ENCODE results near the gene MSLN.
"Not testable (repeated sequence)": the region's sequence is repeated elsewhere in the genome, so short reads cannot be mapped to it uniquely, and the experiment has no call there.

Gene MSLN

GRCh38 chr16:735982-736453 is 24.5 kb upstream of the MSLN start:
- DNase-seq: no peak

GRCh38 chr16:736936-737481 is 23.5 kb upstream of the MSLN start:
- no peak for DNase-seq

GRCh38 chr16:739560-740458 is 20.7 kb upstream of the MSLN start:
- DNase-seq: peak; percentile 28

DNA sequence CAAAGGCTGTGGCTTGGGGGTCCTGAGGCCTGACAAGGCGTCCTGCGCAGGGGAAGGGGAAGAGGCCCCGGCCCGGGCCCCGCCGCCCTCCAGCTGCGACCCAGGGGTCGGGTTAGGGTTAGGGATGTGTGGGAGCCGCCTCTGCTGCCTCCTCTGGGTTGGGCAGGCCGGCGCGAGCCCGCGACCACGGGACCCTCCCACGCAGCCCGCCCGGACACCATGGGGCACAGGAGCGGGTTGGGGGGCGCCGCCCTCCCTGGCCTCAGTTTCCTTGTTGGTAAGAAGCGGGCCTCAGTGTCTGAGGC is 20.1 kb upstream of the MSLN start:
- DNase-seq: no peak

DNA sequence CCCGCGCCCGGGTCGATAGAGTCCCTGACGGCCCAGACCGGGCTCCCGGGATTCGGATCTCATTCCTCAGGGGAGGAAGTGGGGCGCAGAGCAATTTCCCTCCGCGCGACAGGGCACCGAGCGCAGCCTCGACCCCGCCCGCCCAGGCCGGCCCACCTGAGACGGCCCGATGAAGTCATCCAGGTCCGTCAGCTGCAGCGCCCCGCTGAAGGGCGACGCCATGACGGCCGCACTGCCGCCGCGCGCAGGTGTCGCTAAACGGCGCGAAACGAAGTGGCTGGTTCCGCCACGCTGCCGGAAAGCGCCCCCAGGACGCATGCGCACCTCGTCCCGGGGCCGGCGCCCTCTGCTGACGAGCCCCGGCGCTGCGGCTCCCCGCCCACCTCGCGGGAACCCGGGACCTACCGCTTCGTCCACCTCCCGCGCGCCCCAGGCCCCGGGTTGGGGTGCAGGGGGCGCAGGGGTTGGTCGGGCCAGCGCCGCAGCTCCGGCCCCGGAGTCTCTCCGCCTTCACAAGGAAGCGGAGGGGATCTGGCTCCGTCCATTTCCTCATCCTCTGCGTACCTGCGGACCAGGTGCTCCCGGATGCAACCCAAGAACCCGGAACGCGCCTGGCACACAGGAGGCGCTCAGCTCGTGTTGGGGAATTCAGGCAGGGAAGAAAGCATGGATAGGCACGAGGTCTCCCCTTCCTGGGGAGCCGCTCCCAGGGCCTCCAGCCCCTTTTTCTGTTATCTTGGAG is 19.6 kb upstream of the MSLN start, which contains the start of gene CIAO3:
Gene CIAO3 (minus strand): TSS at position 234 of the 742 bp plus-strand sequence. CDS start 12 bp downstream, at position 222.
- DNase-seq: peak; percentile 93

DNA sequence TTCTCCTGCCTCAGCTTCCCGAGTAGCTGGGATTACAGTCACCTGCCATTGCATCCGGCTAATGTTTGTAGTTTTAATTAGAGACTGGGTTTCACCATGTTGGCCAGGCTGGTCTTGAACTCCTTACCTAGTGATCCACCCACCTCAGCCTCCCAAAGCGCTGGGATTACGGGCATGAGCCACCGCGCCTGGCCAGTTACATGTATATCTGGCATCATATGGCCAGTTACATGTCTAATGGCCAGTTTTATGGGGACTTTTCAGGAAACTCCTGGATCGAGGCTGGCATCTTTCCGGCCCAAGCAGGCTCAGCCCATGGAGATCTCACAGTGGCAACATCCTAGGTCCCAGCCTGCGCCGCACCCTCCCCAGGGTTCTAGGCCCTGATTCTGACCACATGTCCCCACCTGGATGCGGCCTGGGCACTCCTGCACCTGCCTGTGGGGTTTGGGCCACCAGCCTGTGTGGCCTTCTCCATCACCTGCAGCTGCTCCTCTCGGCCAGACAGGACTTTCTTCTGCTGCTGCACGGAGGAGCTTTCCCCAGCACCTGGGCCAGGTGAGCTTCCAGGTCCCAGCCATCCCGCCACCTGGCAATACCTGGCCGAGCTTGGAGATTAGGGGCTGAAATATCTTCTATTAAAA is 18.4 kb upstream of the MSLN start:
- no peak for DNase-seq

DNA sequence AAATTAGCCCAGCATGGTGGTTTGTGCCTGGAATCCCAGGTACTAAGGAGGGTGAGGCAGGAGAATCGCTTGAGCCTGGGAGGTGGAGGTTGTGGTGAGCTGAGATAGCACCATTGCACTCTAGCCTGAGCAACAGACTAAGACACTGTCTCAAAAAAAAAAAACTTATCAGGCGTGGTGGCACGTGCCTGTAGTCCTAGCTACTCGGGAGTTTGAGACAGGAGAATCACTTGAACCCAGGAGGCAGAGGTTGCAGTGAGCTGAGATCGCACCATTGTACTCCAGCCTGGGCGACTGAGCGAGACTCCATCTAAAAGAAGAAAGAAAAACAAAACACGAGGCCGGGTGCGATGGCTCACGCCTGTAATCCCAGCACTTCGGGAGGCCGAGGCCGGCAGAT is 17.6 kb upstream of the MSLN start:
- DNase-seq: not testable (repeated sequence)

- DNase-seq: no peak
Measured at GRCh38 chr16:743794-744500, 16.6 kb upstream of the MSLN start.

- DNase-seq: no peak
Measured at GRCh38 chr16:745739-746138, 14.8 kb upstream of the MSLN start.

- DNase-seq: no peak
Measured at GRCh38 chr16:746637-747036, 13.9 kb upstream of the MSLN start.

DNA sequence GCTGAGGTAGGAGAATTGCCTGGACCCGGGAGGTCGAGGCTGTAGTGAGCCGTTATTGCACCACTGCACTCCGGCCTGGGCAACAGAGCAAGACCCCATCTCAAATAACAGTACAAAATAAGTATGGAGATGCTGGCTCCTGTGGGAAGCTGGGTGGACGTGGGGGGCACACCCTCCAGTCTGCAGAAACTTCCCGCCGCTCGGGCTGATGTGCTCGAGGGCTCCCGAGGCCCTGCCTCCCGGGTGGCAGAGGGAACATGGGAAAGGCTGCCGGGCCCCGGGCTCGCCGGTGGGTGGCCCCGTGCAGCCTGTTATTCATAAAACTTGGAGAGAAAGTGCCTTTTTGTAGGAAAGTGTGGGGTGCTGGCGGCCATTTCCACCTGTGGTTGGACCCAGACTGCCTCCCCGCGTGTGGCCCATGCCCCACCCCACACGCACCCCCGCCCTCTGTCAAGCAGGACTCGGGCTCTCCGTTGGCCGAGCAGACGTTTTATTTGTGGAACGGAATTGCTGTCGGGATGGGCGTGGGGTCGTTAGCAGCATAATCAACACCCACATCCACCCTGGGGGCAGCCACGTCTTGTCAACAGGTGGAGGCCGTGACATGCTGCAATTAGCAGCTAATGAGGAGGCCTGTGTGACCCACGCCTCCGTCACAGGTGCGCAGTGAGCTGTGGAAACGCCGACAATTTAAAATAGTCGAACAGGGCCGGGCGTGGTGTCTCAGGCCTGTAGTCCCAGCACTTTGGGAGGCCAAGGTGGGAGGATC is 12.4 kb upstream of the MSLN start:
- no peak for DNase-seq

- no peak for DNase-seq
Measured at GRCh38 chr16:749010-749409, 11.5 kb upstream of the MSLN start.

GRCh38 chr16:750485-750884 is 10.0 kb upstream of the MSLN start:
- no peak for DNase-seq

DNA sequence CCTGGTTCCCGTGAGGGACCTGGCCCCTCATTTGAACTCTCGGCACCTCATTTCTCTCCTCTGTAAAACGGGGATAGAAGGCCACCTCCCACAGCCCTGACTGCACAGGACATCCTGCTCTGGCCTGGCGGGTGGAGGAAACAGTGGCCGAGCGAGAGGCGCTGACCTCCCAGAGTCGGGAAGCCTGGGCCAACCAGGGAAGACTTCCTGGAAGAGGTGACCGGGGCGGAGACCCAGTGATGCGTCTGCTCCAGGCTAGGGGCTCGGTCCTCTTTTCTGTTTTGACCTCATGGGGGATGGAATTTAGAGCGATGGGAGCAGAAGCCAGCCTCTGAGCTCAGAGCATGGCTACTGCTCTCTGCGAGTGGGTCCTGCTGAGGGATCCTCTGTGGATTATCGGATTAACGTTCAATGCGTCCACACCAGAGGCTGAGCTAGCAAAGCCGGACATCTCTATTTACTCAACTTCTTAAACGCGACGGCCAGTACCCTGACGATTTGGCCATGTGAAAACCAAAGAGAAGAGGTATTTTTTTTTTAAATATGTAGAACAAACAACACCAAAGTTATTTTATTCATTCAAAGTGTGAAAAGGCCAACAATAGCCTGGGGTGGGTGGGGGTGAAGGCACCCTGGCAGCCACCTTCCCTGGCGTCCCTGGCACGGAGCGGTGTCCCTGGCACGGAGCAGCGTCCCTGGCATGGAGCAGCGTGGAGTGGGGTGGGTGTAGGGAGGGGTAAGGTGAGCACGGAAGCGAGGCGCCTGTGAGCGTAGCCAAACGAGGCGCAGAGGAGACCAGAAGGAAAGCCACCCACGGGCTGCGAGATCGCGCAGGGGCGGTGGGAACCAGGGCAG is 9.2 kb upstream of the MSLN start:
- no peak for DNase-seq

DNA sequence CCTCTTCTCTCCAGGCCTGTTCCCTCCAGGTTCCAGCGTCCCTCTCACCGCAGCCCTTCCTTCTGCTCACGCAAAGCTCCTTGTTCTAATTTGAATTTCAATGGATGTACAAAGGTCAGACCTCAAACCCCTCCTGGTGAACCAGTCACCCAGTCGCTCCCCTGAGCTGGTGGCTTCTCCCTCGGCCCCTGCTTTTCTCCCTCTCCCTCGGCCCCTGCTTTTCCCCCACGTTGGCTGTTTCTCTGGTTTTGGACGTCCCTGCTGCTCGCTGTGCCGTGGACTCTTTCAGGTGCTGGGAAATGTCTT is 8.6 kb upstream of the MSLN start:
- DNase-seq: no peak

GRCh38 chr16:754121-754607 is 6.4 kb upstream of the MSLN start:
- DNase-seq: not testable (repeated sequence)

GRCh38 chr16:754656-755055 is 5.9 kb upstream of the MSLN start:
- no peak for DNase-seq

DNA sequence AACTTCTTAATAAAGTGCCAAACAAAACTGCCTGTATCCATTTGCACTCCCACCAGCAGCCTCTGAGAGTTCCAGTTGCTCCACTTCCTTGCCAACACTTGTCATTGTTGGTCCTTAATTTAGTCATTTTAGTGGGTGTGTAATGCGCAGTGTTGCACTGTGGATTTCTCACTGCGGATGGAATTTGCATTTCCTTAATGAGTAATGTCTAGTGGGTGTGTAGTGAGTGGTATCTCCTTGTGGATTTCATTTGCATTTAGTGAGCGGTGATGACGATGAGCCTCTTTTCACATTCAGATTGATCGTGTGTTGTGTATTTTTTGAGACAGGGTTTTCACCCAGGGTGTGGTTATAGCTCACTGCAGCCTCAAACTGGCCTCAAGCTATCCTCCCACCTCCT is 4.1 kb upstream of the MSLN start:
- no peak for DNase-seq

DNA sequence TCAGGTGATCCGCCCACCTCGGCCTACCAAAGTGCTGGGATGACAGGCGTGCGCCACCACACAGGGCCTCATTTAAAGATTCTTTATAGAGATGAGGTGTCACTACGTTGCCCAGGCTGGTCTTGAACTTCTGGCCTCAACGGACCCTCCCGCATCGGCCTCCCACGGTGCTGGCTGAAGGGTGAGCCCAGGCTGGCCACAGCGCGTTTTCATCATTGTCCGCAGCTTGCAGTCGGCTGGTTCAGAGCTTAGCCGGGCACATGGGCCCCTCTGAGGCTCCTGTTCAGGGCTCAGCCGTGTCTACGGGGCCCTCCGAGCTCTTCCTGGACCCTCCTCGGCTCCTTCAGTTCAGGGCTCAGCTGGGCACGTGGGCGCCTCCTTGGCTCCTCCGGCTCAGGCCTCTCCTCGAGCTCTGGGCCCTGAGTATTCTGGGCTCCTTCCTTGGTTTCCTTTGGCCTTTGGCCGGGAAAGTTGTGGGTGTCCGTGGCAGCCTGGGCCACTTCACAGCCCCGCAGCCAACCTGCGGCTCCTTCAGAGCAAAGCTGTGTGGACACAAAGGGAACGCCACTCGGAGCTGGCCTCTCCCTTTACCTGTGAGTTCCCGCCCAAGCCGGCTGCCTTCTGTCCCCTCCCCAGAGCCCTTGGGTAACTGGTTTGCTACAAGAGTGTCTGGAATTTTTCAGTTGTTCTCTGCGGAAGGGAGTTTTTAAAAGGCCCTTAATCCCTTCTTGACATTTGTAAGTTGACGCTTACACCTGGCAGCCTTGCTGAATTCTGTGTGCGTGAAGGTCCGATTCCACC is 1.2 kb upstream of the MSLN start:
- no peak for DNase-seq

GRCh38 chr16:760065-760464 is 469 bp upstream of the MSLN start:
- no peak for DNase-seq
